Prostate gland (tissue), 2 donors: Measurements from ENCODE around the gene NAPA. TPM values are rescaled to one million over a fixed set of nuclear protein-coding genes. Genes with fewer than 3 reads are reported as not detected.

ENCODE experiments used
- DNase-seq: peaks from one replicate; pipeline ENCODE4 v3.0.0-alpha.2; 2019; ENCODE audit warnings: low spot score
- H3K27ac ChIP-seq, 2 donors: fragments of 200-600 bp; sonication (generic); 2 replicates each; pipeline ENCODE4 v1.5.1; 2017 to 2019
- H3K27me3 ChIP-seq: fragments of 200-600 bp; sonication (generic); replicated peaks from 2 replicates; pipeline ENCODE4 v1.5.1; 2019; ENCODE audit not compliant: insufficient read depth
- H3K36me3 ChIP-seq, 2 donors: fragments of 200-600 bp; sonication (generic); 1 replicate in 1 of 2; 2 replicates in 1 of 2; pipeline versions ENCODE4 v1.5.1 to v1.8.1; 2017 to 2019
- H3K4me1 ChIP-seq: fragments of 200-600 bp; sonication (generic); replicated peaks from 2 replicates; pipeline ENCODE4 v1.5.1; 2019
- H3K4me3 ChIP-seq, 2 donors: fragments of 200-600 bp; sonication (generic); 2 replicates each; pipeline ENCODE4 v1.5.1; 2017 to 2019
- H3K9me3 ChIP-seq: fragments of 200-600 bp; sonication (generic); 2 replicates; pipeline ENCODE4 v1.5.1; 2017
- POLR2A ChIP-seq: fragments of 450-650 bp; IDR thresholded peaks from one replicate; pipeline ENCODE4 v1.6.1; 2016; ENCODE audit warnings: antibody characterized with exemption, mild to moderate bottlenecking
- POLR2AphosphoS5 ChIP-seq: sonication (generic); formaldehyde crosslinking; IDR thresholded peaks from one replicate; pipeline ENCODE4 v1.6.1; 2017; ENCODE audit warnings: antibody characterized with exemption
- WGBS: methylation state at CpG from one replicate; pipeline ENCODE4 v1.1.5; 2018; 5-methylcytosine and 5-hydroxymethylcytosine counted together
- intact Hi-C: fragments of 100-400 bp; cut with DNase I; formaldehyde crosslinking; loops from one replicate; pipeline ENCODE4 v1.14.2; 2022
- total RNA-seq, 2 donors: library from RNA; depleted of rRNA; stranded (reverse); fragments of >200 nt; gene quantifications; one replicate each; pipeline ENCODE4 v1.1.0, GENCODE V29; 2016
- TF ChIP-seq, protein P1 (sequence below), 4 experiments: fragments of 200-600 bp in 2 of 4; fragments of 450-650 bp in 2 of 4; sonication (generic) in 2 of 4; IDR thresholded peaks; 1 replicate in 3 of 4; 2 replicates in 1 of 4; pipeline ENCODE4 v1.5.1; 2016 to 2019; ENCODE audit warnings: antibody characterized with exemption in 4 of 4, mild to moderate bottlenecking in 2 of 4, moderate library complexity in 2 of 4

Gene NAPA
- total RNA-seq, 2 donors from 2014 or later, result 263 to 422 TPM

DNA sequence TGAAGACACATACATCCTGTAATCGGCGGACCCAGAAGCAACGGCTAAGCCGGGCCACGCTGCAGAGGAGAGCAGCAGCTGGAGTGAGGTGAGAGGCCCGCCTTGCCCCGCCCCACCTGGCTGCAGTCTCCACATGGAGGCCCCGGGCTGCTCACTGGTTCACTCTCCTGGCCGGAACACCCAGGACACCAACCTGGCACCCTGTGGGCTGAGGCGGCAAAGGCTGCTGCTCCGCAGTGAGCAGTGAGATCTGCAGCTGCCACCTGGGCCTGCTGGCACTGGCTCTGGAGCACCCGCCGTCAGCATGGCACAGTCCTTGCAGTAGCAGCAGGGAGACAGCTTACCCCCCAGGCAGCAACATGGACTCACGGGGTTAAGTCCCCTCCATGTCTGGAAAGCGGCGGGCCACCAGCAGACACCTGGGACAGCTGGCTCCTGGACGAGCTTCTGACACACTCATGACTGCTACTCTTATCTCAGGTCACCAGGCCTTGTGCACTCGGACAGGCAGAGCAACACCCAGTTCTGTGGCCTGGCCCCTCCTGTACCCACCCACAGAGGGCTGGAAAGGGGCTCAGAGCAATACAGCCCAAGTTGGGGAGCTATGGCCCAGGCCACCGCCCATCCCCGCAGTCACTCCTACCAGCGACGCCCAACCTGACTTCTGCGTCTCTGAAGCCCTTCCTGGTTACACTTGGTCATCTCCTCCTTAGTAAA, 17.7 kb downstream of the NAPA start:
- TF ChIP-seq POLR2AphosphoS5 (peak; percentile 26), POLR2A (no peak)
- peaks cover 5% of the 10 kb centered on the region for H3K4me1 ChIP-seq

DNA sequence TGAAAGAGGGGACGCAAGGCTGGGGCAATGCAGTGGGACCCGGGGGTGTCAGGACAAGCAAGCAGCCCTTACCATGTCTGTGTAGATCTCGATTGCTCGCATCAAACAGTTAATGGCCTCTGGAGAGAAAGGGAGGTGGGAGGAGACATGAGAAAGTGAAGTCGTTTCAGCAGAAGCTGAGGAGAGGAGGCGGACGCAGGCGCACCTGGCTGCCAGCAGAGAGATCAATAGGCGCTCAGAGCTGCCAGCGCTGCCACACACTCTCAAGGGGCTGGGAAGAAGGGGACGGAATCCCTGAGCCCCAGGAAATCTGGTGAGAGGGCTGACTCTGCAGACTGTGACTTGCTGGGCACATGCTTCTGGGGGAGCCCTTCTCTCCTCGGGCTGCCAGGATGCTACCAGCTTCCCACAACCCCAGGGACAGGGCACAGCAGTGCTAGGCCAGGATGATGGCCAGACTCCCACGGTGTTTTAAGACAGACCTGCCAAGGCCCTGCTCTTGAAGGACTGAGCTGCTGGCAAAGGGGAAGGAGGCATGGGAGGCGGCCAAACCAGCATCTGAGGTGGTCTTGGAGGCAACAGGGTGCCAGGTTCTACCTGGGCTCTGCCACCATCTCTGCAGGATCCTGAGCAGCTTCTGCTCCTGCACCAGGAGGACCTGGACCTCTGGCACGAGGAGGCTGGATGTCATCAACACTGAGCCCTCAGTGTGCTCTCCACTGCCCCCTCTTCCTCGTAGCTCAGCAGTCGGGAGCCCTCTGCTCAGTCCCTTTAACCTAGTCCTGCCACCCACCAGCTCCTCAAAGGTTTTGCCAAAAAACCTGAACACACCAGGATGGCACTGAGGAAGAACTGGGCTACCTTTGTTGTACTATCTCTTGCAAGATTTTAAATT, 19.1 kb downstream of the NAPA start:
- DNase-seq, result no peak
- no peaks in the 10 kb centered on the region for H3K27me3 ChIP-seq
- no peak overlapping the region for H3K27ac ChIP-seq
- WGBS, result 67% methylated on average over 17 of the region's 17 CpGs
- no peaks in the 10 kb centered on the region for H3K9me3 ChIP-seq
- TF ChIP-seq POLR2AphosphoS5, result no peak
- TF ChIP-seq, protein P1, sequence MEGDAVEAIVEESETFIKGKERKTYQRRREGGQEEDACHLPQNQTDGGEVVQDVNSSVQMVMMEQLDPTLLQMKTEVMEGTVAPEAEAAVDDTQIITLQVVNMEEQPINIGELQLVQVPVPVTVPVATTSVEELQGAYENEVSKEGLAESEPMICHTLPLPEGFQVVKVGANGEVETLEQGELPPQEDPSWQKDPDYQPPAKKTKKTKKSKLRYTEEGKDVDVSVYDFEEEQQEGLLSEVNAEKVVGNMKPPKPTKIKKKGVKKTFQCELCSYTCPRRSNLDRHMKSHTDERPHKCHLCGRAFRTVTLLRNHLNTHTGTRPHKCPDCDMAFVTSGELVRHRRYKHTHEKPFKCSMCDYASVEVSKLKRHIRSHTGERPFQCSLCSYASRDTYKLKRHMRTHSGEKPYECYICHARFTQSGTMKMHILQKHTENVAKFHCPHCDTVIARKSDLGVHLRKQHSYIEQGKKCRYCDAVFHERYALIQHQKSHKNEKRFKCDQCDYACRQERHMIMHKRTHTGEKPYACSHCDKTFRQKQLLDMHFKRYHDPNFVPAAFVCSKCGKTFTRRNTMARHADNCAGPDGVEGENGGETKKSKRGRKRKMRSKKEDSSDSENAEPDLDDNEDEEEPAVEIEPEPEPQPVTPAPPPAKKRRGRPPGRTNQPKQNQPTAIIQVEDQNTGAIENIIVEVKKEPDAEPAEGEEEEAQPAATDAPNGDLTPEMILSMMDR (IDR thresholded peaks at IDR 0.05), result no peak
- TF ChIP-seq POLR2A, result no peak
- H3K4me1 ChIP-seq, result peaks cover 5% of the 10 kb centered on the region
- H3K4me3 ChIP-seq, result no peak overlapping the region
- peaks cover 4 to 12% of the 10 kb centered on the region in 2 donors for H3K36me3 ChIP-seq
- intact Hi-C loops, result no loop called here

More for the DNA sequence above, 17.7 kb downstream of the NAPA start:
- Histone ChIP-seq H3K4me3 (no peak overlapping the region), H3K27ac (peak overlapping the region; percentile 17 to 76), H3K36me3 (peaks cover 2 to 11% of the 10 kb centered on the region in 2 donors), H3K9me3 (no peaks in the 10 kb centered on the region), H3K27me3 (no peaks in the 10 kb centered on the region)
- WGBS, result 71% methylated on average over 23 of the region's 23 CpGs
- intact Hi-C loops, result no loop called here
- peak; percentile 58 for DNase-seq

DNA sequence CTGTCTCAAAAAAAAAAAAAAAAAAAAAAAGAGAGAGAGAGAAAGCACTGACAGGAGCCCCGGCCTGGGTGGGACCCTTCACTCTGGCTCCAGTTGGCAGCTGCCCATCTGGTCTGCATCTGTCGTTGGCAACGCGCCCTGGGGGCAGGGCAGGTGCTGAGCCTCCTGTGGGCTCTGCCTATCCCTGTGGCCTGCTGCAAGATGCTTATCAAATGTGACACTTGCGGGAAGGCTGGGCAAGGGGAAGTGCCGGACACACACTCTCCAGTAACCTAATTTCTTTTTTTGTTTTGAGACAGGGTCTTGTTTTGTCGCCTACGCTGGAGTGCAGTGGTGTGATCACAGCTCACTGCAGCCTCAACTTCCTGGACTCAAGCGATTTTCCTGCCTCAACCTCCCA, 20.1 kb downstream of the NAPA start:
- TF ChIP-seq, protein P1 (IDR thresholded peaks at IDR 0.05), result no peak
- no peak for TF ChIP-seq POLR2A
- TF ChIP-seq POLR2AphosphoS5, result no peak
- H3K27me3 ChIP-seq, result no peaks in the 10 kb centered on the region
- 53% methylated on average over 9 of the region's 9 CpGs for WGBS
- no peak overlapping the region for H3K4me3 ChIP-seq
- peaks cover 4 to 13% of the 10 kb centered on the region in 2 donors for H3K36me3 ChIP-seq
- intact Hi-C loops, result no loop called here
- DNase-seq, result no peak
- H3K4me1 ChIP-seq, result peaks cover 5% of the 10 kb centered on the region
- no peak overlapping the region for H3K27ac ChIP-seq
- no peaks in the 10 kb centered on the region for H3K9me3 ChIP-seq

DNA sequence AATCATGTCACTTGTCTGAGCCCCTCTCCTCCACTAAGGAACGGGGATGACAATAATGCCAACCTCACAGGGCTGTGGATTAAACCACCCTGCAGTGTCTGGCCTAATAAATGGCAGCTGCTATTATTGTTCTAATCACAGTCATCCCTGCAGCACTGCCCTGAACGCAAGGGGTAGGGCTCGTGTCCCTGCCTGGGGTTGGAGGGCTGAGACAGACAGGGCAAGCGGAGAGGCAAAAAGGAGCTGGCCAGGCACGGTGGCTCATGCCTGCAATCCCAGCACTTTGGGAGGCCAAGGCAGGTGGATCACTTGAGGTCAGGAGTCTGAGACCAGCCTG, 20.7 kb downstream of the NAPA start:
- TF ChIP-seq POLR2A (no peak), POLR2AphosphoS5 (no peak)
- TF ChIP-seq, protein P1 (IDR thresholded peaks at IDR 0.05), result no peak
- H3K27me3 ChIP-seq, result no peaks in the 10 kb centered on the region
- H3K4me3 ChIP-seq, result no peak overlapping the region
- no peaks in the 10 kb centered on the region for H3K9me3 ChIP-seq
- peaks cover 4 to 18% of the 10 kb centered on the region in 2 donors for H3K36me3 ChIP-seq
- peaks cover 5% of the 10 kb centered on the region for H3K4me1 ChIP-seq
- 86% methylated on average over 5 of the region's 5 CpGs for WGBS
- no peak for DNase-seq
- intact Hi-C loops, result no loop called here
- no peak overlapping the region for H3K27ac ChIP-seq

DNA sequence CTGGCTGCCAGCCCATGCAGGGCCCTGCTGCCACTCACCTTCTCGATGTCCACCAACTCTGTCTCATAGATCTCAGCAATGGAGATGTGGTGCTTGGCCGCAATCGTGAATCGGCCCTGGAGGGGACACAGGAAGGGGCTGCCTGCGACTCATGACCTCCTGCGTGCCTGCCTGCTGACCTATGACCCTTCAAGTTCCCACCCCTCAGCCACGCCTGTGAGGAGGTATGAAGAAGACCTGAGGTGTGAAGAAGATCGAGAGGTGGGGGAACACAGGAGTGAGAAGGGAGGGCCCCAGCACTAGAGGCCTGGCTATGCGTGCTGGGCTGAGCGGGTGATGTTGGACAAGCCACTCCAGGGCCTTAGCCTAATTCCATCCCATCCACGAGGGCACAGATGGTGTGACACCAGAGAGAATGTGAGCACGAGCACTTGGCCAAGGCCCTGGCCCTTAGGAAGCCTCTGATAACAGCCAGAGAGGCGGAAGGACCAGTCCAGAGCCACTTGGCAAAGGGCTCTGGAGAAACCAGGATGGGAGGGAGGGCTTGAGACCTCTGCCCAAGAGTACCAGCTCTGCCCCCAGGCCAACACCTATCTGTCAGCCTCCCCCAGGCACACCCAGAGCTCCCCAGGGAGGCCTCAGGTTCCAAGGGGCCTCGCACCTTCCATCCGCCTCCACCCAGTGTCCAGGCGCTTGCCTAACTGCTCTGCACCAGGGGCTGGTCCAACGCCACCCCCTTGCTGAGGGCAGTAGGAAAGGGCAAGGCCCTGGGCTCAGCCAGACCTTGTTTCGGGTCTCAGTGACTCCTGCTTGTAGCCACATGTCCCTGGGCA, 21.3 kb downstream of the NAPA start:
- no peaks in the 10 kb centered on the region for H3K9me3 ChIP-seq
- H3K27me3 ChIP-seq, result no peaks in the 10 kb centered on the region
- no peak overlapping the region for H3K4me3 ChIP-seq
- H3K27ac ChIP-seq, result no peak overlapping the region
- peaks cover 5% of the 10 kb centered on the region for H3K4me1 ChIP-seq
- 83% methylated on average over 18 of the region's 18 CpGs for WGBS
- DNase-seq, result no peak
- intact Hi-C loops, result no loop called here
- TF ChIP-seq, protein P1 (IDR thresholded peaks at IDR 0.05), result no peak
- no peak for TF ChIP-seq POLR2A
- no peak for TF ChIP-seq POLR2AphosphoS5
- H3K36me3 ChIP-seq, result peaks cover 4 to 21% of the 10 kb centered on the region in 2 donors
